Head of caudate nucleus (tissue), 42 donors: ENCODE measurements around the gene SMAGP.
"Not testable (repeated sequence)": the region's sequence is repeated elsewhere in the genome, so short reads cannot be mapped to it uniquely, and the experiment has no call there.

ENCODE experiments used
- DNase-seq, 42 donors: peaks; one replicate each; pipeline versions ENCODE4 v3.0.0 to v3.0.0-alpha.2; 2020 to 2021; ENCODE audit warnings: mixed read lengths in 7 of 42
- intact Hi-C: fragments of 100-400 bp; cut with DNase I; formaldehyde crosslinking; loops from one replicate; pipeline ENCODE4 v1.15.0; 2022

Gene SMAGP

DNA sequence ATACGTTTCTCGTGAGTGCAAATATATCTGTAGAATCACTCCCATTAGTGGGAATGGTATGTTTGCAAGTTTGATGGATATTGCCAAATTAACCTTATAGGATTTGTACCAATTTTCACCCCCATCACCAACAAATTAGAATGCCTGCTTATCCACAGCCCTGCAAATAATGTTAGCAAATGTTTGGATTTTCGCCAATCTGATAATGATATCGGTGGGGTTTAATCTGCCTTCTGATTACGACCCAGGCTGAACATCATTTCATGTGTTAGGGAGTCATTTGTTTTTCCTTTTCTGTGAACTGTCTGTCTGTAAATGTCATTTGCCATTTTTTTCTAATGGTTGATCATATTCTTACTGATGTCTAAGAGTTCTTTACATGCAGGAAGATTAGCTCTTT lies 35.7 kb downstream of the SMAGP start:
- DNase-seq, result no peak
- intact Hi-C loops, result loop anchor here (10.0 kb wide), 1 partner anchor 150 kb away; the partner anchor contains the start of gene CSRNP2

DNA sequence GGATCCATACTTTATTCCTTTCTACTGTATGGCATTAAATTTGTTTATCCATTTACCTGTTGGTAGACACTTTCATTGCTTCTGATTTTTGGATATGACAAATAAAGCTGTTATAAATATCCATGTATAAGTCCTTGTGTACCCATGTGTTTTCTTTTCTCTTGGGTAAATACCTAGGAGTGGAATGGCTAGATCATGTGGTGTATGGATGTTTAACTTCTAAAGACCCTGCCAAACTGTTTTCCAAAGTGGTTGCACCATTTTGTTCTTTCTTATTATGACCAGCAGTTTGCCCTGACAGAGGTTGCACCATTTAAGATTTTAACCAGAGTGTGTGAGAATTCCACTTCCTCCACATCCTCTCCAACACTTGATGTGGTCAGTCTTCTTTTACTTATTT lies 37.6 kb downstream of the SMAGP start:
- intact Hi-C loops, result loop anchor here (10.0 kb wide), 1 partner anchor 148 kb away; the partner anchor contains the start of gene CSRNP2
- no peak for DNase-seq

DNA sequence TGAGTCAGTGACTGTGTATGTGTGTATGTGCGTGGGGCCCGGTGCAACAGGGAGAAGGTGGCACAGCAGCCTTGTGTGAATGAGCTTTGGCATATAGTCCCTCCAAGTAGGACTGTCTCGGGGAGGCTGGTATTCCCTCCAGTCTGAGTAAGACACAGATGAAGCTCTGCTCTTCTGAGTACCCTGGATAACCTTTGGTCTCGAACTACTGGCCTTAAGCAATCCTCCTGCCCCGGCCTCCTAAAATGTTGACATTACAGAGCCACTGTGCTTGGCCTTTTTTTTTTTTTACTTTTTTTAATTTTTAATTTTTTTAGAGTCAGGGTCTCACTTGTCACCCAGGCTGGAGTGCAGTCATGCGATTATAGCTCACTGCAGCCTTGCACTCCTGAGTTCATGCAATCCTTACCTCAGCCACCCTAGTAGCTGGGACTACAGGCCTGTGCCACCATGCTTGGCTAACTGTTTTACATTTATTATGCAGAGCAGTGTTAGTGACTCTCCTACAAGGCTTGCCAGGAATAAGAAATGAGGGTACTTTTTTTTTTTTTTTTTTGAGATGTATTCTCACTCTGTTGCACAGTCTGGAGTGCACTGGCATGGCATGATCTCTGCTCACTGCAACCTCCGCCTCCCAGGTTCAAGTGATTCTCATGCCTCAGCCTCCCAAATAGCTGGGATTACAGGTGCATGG lies 41.0 kb downstream of the SMAGP start:
- intact Hi-C loops, result no loop called here
- DNase-seq, result no peak

DNA sequence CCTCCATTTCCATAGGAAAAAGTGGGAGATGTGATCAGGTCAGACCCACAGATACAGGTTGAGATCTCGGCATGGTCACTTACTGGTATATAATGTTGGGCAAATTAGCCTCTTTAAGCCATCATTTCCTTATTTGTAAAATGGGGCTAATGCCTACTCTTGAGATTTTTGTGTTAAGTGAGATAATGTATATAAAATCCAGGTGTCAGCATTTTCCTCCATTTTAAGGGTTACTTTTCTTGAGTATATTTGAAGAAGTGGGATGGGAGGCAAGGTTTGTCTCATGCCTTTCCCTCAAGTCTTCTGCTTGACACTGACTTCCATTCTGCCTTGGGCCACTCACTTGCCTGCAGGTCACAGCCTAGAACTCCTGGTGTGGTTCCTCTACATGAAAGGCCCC lies 42.3 kb downstream of the SMAGP start:
- intact Hi-C loops, result no loop called here
- DNase-seq, result no peak

DNA sequence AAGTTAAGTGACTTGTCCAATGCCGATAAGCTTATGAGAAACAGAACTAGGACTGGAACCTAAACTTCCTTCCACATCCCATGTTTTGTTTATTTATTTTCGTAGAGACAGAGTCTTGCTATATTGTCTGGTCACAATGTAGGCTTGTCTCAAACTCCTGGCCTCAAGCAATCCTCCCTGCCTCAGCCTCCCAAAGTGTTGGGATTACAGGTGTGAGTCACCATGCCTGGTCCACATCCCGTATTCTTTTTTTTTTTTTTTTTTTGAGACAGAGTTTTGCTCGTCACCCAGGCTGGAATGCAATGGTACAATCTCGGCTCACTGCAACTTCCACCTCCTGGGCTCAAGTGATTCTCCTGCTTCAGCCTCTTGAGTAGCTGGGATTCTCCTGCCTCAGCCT lies 43.1 kb downstream of the SMAGP start:
- DNase-seq, result not testable (repeated sequence)

DNA sequence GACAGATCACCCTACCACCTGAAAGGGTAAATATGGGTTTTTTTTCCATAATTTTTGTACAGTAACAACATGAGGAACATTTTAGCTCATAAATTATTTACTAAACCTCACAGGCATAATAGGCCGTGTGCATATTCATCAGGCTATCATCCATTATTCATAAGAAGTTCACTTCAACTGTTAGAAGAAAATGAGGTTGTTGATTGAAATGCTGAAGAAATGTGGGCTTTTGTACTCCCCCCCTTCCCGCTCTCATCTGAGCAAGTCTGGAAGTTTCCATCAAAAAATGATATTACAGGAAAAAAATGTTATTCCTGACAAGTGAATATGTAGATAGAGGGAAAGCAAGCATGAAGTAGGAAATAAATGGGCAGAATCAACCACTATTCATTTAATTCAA lies 44.4 kb downstream of the SMAGP start:
- intact Hi-C loops, result no loop called here
- DNase-seq, result no peak

More for the DNA sequence above, 43.1 kb downstream of the SMAGP start:
- intact Hi-C loops, result not testable (repeated sequence)

DNA sequence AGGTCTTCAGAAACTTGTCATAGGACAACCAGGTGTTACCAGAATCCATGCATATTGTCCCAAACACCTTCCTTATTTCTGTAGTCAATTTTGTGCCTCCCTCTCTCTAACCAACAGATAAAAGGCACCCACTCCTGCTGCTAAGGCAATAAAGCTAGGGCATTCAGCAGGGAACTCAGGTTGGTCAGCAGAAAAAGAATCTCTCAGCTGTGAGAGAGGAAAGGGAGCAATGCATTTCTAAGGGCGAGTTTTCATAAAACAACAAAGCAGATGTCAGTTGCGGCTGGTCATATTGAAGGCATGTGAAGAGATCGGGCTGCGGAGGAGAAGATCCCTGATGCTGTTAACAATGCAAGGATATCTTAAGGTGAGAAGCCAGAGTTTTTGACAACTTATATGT lies 45.0 kb downstream of the SMAGP start:
- intact Hi-C loops, result no loop called here

DNA sequence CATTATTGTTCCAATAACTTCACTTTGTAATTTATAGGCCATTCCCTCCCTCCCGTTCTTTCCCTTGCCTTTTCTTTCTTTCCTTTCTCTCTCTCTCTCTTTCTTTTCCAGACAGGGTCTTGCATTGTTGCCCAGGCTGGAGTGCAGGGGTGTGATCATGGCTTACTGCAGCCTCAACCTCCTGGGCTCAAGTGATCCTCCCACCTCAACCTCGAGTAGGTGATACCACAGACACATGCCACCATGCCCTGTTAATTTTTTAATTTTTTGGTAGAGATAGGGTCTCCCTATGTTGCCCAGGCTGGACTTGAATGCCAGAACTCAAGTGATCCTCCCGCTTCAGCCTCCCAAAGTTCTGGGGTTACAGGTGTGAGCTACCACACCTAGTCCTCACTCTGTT lies 45.6 kb downstream of the SMAGP start:
- no peak for DNase-seq
- intact Hi-C loops, result no loop called here

More for the DNA sequence above, 45.0 kb downstream of the SMAGP start:
- no peak for DNase-seq

DNA sequence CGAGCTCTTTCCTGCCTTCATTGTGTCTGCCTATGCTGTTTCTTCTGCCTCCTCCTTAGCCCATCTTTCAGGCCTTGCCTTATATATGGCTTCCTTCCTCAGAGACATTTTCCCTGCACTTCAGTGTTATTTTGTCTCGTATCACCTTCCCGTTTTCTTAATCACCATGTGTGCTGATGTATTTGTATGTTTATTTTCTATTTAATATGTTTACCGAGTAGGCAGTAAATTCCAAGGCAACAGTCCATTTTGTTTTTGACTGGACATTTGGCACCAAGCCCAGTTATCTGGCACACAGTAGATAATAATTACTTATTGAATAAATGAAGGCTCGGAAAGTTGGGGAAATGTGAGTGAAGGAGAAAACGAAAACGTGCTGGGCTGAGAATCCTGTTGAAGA lies 47.8 kb downstream of the SMAGP start:
- intact Hi-C loops, result no loop called here
- DNase-seq, result no peak

DNA sequence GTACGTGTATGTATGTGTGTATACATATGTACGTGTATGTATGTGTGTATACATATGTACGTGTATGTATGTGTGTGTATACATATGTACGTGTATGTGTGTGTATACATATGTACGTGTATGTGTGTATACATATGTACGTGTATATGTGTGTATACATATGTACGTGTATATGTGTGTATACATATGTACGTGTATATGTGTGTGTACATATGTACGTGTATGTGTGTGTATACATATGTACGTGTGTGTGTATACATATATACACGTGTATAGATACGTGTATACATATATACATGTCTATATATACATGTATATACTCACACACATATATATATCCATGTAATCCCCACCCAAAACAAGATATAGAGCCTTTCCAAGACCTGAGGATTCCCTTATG lies 50.4 kb downstream of the SMAGP start:
- DNase-seq, intact Hi-C loops: not testable (repeated sequence)

DNA sequence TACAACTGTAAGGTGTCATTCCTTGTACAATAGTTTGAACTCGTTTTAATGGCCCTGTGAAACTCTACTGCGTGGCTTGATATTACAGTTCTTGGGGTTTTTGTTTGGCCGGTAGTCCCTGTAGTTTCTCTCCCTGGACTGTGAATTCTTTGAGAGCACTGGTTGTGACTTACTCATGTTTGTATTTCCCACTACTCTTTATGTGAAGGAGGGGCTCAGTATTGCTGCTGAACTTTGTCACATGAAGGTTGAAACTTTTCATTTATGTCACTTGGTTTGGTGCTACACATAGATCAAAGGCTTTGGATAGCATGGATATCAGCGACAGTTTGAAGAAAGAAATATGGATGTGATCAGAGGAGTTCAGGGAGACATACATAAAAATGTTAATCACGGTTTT lies 50.9 kb downstream of the SMAGP start:
- no peak for DNase-seq
- intact Hi-C loops, result no loop called here

DNA sequence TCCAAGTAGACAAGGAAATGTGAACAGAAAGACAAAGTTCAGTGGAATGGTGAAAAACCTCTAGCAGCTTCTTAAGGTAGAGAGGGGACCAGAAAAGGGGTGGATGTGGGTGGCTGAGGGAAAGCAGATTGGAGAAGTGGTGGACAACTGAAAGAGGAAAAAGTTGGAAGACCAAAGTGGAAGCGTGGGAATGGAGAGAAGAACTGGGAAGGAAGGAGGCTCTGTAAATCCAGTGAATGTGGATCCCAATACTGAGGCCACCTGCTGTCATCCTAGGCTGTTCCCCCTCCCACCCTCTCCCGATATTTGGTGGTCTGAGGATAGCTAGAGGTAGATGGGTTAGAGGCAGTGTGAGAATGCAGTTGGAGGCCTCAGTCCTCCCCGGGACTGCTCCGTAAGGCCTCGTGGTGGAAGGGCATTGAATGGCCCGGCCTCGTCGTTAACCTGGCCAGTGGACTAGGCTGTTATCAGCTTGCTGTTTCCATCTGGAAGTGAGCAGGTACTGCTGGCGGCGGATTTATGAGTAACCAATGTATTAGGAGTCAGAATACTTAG lies 51.5 kb downstream of the SMAGP start:
- no peak for DNase-seq
- intact Hi-C loops, result no loop called here

DNA sequence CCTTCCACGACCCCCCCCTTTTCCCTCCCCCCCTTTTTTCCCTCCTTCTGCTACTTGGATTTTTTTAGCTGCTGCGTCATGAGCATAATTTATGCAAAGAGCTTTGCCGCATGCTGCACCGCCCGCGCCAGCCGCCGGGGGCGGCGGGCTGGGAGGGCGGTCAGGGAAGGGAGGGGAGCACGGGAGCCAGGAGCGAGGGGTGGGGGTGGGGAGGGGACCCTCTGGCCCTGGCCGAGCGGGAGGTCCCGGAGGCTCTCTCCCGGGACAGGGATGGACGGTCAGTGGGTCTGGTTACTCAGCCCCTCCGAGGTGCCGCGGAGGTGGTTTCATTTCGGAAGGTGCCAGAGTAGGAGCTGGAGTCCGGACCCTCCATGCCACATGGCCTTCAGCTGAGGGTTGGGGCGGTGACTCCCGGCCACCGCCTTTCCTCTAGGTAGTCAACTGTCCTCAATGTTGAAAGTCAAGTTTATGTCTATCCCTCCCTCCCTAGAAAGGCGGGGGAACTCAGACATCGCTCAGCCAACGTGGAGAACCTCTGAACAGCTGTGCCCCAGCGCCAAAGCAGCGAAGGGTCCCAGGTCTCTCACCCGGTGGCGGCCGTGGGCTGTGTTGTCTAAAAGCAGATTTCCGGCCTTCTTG lies 52.1 kb downstream of the SMAGP start, which contains the start of gene POU6F1:
POU6F1 (minus strand) TSS at position 95 of the 639 bp plus-strand sequence. CDS start 11,226 bp downstream, outside the sequence.
- intact Hi-C loops, result no loop called here
- peak; percentile 33 to 90 (median 77) for DNase-seq

DNA sequence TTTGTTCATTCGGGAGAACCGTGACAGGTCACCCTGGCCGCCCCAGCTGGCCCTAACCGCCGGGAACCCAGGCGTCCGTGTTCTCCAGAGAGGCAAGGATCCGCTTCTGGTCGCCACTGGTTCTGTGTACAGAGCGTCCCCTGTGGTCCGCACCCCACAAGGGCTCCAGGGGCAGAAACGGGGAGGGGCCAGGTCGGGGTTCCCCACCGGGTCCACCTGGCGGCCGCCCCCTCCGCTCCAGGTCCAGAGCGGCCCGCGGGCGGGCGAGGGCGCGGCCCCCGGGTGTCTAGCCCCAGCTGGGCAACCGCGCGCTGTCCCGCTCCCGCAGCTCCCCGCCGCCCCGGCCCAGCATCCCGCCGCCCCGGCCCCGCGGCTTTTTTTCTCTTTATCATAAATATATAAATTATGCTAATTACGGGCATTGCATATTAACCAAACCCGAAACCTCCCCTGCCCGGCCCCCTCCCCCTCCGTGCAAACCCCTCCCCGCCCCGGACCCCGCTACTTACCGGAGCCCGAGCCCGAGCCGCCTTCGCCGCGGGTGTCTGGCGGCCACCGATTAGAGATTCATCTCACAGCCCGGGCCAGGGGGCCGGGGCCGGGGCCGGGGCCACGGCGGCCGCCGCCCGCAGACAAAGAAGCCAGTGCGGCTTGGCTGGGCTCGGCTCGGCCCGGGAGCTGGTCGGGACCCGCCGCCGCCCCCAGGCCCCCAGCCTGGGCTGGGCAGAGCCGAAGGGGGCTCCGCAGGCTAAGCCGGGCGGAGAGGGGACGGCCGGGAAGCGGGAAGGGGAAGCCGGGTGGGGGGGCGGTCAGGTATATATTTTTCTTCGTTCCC lies 52.9 kb downstream of the SMAGP start:
- intact Hi-C loops, result no loop called here

DNA sequence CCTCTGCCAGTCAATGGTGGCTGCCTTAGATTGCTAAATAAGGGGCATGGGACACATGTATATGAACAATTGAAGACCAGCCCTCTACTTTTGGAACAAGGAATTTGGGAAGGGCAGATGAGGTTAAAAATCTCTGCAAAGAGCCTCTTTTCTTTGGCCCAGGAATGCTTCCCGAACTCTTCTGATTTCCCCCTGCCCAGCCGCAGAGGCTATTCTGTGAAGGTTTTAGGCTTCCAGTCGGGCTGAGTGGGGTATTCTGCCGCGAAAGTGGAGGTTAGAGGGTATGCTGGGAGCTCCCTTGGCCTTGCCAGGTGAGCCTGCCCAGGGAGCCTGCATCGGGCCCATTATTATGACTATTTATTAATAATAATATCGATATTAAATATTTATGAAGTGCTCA lies 53.6 kb downstream of the SMAGP start:
- peak in 6 of 42 donors; percentile 14 to 43 (median 26) for DNase-seq
- intact Hi-C loops, result no loop called here

More for the DNA sequence above, 52.9 kb downstream of the SMAGP start:
- DNase-seq, result peak; percentile 39 to 85 (median 72)

DNA sequence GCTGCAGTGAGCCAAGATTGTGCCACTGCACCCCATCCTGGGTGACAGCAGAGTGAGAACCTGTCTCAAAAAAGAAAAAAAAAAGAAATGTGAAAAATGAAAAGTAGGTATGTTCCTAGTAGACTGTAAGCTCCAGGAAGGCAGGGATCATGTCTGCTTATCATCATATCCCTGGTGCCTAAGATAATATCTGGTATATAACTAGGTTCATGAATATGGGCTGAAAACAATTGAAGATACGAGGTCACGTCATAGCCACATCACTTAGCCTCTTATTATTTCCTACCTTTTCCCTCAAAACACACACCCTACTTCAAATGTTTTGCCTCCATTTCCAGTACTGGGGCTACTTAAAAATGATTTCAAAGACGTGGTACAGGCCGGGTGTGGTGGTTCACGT lies 55.3 kb downstream of the SMAGP start:
- no peak for DNase-seq
- intact Hi-C loops, result no loop called here

DNA sequence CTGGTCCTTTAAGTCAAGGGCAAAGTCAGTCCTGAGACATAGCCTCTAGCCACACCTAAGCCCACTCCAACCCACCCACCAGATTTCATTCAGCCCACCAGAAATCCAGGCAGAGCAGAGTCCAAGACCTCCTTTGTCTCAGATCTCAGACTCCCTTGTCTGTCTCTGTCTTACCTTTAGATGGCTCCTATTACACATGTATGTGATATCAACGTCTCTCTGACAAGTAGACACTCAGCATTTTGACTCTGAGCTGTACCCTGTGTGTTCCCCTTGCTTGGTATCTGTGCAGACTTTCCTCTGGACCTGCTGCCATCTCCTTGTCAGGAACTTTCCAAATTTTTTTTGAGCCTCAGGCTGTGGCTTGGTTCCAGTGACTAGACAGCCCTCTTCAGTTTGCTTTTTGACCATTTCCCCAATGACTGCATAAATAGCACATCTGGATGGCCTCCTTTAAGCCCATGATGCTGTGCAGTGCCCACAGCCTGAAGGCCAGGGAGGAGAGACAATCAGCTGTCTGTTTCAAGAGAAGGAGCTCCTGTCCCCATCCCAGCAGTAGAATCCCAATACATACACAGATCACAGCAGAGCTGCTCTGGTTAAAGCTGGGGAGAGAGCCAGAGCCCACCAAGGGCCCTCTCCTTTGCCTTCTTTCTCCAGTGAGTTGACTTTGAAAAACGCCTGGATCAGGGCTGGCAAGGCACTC lies 59.4 kb downstream of the SMAGP start:
- intact Hi-C loops, result no loop called here
- peak in 39 of 42 donors; percentile 16 to 80 (median 50) for DNase-seq

DNA sequence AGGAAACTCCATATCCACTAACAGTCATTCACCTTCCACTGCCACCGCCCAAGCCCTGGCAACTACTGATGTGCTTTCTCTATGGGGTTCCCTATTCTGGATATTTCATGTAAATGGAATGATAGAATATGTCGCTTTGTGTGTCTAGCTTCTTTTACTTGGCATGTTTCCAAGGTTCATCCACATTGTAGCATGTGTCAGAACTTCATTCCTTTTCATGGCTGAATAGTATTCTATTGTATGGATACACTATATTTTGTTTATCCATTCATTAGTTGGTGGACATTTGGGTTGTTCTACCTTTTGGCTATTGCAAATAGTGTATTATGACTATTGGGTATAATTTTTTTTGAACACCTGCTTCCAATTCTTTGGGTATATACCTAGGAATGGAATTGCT lies 61.0 kb downstream of the SMAGP start:
- DNase-seq, result no peak
- intact Hi-C loops, result no loop called here
